Fibroblast of mammary gland (primary cell): Measurements from ENCODE around the gene OBSL1.

Experiments
- DNase-seq: peaks from one replicate; pipeline ENCODE4 v3.0.0-alpha.2; 2010; ENCODE audit warnings: low read depth
- H3K4me3 ChIP-seq: 2 replicates; pipeline ENCODE4 v1.5.1; 2011; ENCODE audit warnings: low read depth, mild to moderate bottlenecking, low read length, moderate library complexity; ENCODE audit not compliant: control insufficient read depth
- TF ChIP-seq, protein P1 (sequence below): conservative IDR thresholded peaks from 2 replicates; pipeline ENCODE4 v1.5.1; 2011; ENCODE audit warnings: low read depth, low read length, inconsistent platforms; ENCODE audit not compliant: control insufficient read depth, insufficient read depth

The OBSL1 gene

DNA sequence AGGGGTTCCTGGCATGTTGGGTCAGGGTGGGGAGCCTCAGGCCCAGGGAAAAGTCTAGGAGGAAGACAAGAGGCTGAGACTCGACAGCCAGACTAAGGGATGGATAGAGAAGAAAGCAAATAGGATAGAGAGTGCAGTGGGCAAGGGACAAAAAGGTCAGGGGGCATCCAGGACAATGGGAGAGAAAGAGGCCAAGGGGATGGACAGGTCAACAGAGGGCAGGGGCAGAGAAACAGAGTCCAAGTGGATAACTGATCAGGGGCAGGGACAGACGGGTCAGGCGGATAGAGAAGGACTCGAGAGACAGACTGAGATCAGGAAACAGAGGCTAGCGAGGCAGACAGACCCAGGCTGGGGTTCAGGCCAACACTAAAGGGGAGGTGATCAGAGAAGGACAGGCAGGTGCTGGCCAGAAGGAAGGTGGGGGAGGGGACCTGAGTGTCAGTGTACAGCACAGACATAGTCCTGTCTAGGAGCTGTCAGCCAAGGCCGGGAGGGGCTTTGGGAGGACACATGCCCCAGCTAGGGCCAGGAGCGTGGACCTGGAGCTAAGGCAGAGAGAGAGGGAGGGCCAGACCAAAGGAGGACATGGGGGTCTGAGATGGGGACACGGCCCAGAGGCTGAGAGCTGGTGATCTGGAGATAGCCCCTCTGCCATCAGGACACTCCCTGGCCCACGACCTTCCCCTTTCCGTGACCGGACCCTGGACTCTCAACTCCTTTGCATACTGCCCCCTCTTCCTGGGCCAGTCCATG is 44.8 kb downstream of the OBSL1 start:
- TF ChIP-seq, protein P1, sequence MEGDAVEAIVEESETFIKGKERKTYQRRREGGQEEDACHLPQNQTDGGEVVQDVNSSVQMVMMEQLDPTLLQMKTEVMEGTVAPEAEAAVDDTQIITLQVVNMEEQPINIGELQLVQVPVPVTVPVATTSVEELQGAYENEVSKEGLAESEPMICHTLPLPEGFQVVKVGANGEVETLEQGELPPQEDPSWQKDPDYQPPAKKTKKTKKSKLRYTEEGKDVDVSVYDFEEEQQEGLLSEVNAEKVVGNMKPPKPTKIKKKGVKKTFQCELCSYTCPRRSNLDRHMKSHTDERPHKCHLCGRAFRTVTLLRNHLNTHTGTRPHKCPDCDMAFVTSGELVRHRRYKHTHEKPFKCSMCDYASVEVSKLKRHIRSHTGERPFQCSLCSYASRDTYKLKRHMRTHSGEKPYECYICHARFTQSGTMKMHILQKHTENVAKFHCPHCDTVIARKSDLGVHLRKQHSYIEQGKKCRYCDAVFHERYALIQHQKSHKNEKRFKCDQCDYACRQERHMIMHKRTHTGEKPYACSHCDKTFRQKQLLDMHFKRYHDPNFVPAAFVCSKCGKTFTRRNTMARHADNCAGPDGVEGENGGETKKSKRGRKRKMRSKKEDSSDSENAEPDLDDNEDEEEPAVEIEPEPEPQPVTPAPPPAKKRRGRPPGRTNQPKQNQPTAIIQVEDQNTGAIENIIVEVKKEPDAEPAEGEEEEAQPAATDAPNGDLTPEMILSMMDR = no peak
- DNase-seq = no peak
- no peak overlapping the region for H3K4me3 ChIP-seq

DNA sequence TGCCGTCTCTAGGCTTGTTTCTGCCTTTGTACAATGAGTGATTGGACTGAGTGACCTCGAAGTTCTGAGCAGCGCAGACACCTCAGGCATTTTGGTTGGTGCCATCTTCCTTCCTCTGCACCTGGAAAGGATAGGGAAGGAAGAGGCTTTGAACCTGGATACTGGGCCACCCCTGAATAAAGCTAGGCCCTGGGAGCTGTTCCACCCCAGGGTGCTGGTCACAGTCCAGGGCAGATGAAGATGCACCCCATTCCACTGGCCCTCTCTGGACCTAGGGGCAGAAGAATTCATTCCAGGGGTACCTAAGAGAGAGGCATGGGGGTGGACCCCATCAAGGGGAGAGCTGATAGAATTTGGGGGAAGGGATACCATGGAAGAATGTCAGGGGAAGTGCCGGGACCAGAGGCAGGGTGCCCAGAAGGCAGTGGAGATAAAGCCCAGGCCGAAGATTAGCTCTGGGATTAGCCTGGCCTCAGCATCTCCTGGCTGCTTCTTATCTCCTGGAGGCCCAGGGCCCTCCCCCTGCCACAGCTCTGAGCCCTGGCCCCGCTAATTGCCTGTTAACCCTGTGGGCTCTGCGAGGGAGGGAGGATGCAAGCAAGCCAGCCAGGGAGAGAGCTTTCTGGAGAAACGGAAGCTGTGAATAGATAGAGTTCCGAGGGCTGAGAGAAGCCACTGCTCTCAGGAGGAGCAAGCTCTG is 45.7 kb downstream of the OBSL1 start:
- TF ChIP-seq, protein P1 = no peak
- DNase-seq = no peak
- H3K4me3 ChIP-seq = no peak overlapping the region

- TF ChIP-seq, protein P1 = no peak
- no peak overlapping the region for H3K4me3 ChIP-seq
- no peak for DNase-seq
Measured at GRCh38 chr2:219524817-219525216, 46.5 kb downstream of the OBSL1 start.

- DNase-seq = no peak
- TF ChIP-seq, protein P1 = no peak
- no peak overlapping the region for H3K4me3 ChIP-seq
Measured at GRCh38 chr2:219523031-219523671, 48.2 kb downstream of the OBSL1 start.

- peak; percentile 87 for DNase-seq
- peak overlapping the region; percentile 10 for H3K4me3 ChIP-seq
- TF ChIP-seq, protein P1 = no peak
Measured at GRCh38 chr2:219522111-219523030, 49.0 kb downstream of the OBSL1 start.
